Osteoblast (primary cell): ENCODE measurements around the gene MGAT4C. TPM values are rescaled to one million over a fixed set of nuclear protein-coding genes. Genes with fewer than 3 reads are reported as not detected.

Experiments
- DNase-seq: peaks from one replicate; pipeline ENCODE4 v3.0.0; 2011; ENCODE audit warnings: low spot score, mixed read lengths; ENCODE audit not compliant: insufficient read length; ENCODE audit errors: missing footprints
- H2AFZ ChIP-seq: 2 replicates; pipeline ENCODE4 v1.6.0; 2011; ENCODE audit warnings: mild to moderate bottlenecking, low read length
- H3K27ac ChIP-seq: 2 replicates; pipeline ENCODE4 v1.5.1; 2011; ENCODE audit warnings: mild to moderate bottlenecking, low read depth, low read length, moderate library complexity
- H3K27me3 ChIP-seq: 2 replicates; pipeline ENCODE4 v1.6.0; 2012; ENCODE audit warnings: mild to moderate bottlenecking, control low read depth, inconsistent platforms, low read length, moderate library complexity; ENCODE audit not compliant: insufficient read depth
- H3K36me3 ChIP-seq: 2 replicates; pipeline ENCODE4 v1.5.1; 2011; ENCODE audit warnings: mild to moderate bottlenecking, low read length, control low read depth, moderate library complexity; ENCODE audit not compliant: insufficient read depth
- H3K4me1 ChIP-seq: 2 replicates; pipeline ENCODE4 v1.5.1; 2011; ENCODE audit warnings: mild to moderate bottlenecking, low read length, control low read depth, moderate library complexity; ENCODE audit not compliant: insufficient read depth
- H3K4me2 ChIP-seq: 2 replicates; pipeline ENCODE4 v1.6.0; 2011; ENCODE audit warnings: mild to moderate bottlenecking, low read length; ENCODE audit not compliant: insufficient read depth
- H3K4me3 ChIP-seq: fragments of 200-600 bp; sonication (generic); 3 replicates; pipeline ENCODE4 v1.5.1; 2012; ENCODE audit warnings: mild to moderate bottlenecking, low read length, inconsistent platforms; ENCODE audit not compliant: insufficient read depth
- H3K79me2 ChIP-seq: 2 replicates; pipeline ENCODE4 v1.6.0; 2012; ENCODE audit warnings: mild to moderate bottlenecking, low read length, control low read depth, inconsistent platforms; ENCODE audit not compliant: insufficient read depth
- H3K9me3 ChIP-seq: 2 replicates; pipeline ENCODE4 v1.5.1; 2011; ENCODE audit warnings: low read depth, low read length, control low read depth
- H4K20me1 ChIP-seq: 2 replicates; pipeline ENCODE4 v1.6.0; 2012; ENCODE audit warnings: mild to moderate bottlenecking, low read length, control low read depth; ENCODE audit not compliant: insufficient read depth
- CTCF ChIP-seq: IDR thresholded peaks from 2 replicates; pipeline ENCODE4 v1.5.1; 2011; ENCODE audit warnings: mild to moderate bottlenecking, low read depth, low read length, moderate library complexity; ENCODE audit errors: extremely low read depth
- total RNA-seq: library from RNA; depleted of rRNA; stranded (reverse); fragments of >200 nt; gene quantifications from 2 replicates; pipeline ENCODE4 v1.2.3, GENCODE V29; 2012

MGAT4C gene
- total RNA-seq, 1 donor: not detected

- H3K27ac ChIP-seq: no peak overlapping the region
- no peak overlapping the region for H3K4me3 ChIP-seq
- no peak overlapping the region for H3K4me2 ChIP-seq
- no peaks in the 10 kb centered on the region for H3K79me2 ChIP-seq
- no peaks in the 10 kb centered on the region for H3K36me3 ChIP-seq
- H4K20me1 ChIP-seq: no peaks in the 10 kb centered on the region
- H3K4me1 ChIP-seq: no peaks in the 10 kb centered on the region
- no peak for TF ChIP-seq CTCF
- H2AFZ ChIP-seq: no peak overlapping the region
- H3K9me3 ChIP-seq: no peaks in the 10 kb centered on the region
- no peaks in the 10 kb centered on the region for H3K27me3 ChIP-seq
- no peak for DNase-seq
Measured at GRCh38 chr12:86260183-86260582, 4.0 kb upstream of the MGAT4C start.

- no peak for DNase-seq
- H3K27ac ChIP-seq: no peak overlapping the region
- no peaks in the 10 kb centered on the region for H3K36me3 ChIP-seq
- H3K4me1 ChIP-seq: no peaks in the 10 kb centered on the region
- H3K4me2 ChIP-seq: no peak overlapping the region
- no peak for TF ChIP-seq CTCF
- no peak overlapping the region for H2AFZ ChIP-seq
- H3K27me3 ChIP-seq: no peaks in the 10 kb centered on the region
- no peaks in the 10 kb centered on the region for H4K20me1 ChIP-seq
- no peaks in the 10 kb centered on the region for H3K79me2 ChIP-seq
- no peaks in the 10 kb centered on the region for H3K9me3 ChIP-seq
- no peak overlapping the region for H3K4me3 ChIP-seq
Measured at GRCh38 chr12:86257134-86257533, 943 bp upstream of the MGAT4C start.

- H3K4me1 ChIP-seq: peaks cover 2% of the 10 kb centered on the region
- TF ChIP-seq CTCF: no peak
- no peaks in the 10 kb centered on the region for H3K79me2 ChIP-seq
- no peak overlapping the region for H3K27ac ChIP-seq
- no peaks in the 10 kb centered on the region for H4K20me1 ChIP-seq
- no peak for DNase-seq
- no peak overlapping the region for H3K4me2 ChIP-seq
- no peaks in the 10 kb centered on the region for H3K9me3 ChIP-seq
- no peaks in the 10 kb centered on the region for H3K36me3 ChIP-seq
- no peak overlapping the region for H3K4me3 ChIP-seq
- no peak overlapping the region for H2AFZ ChIP-seq
- H3K27me3 ChIP-seq: no peaks in the 10 kb centered on the region
Measured at GRCh38 chr12:86254399-86255107, 1.6 kb downstream of the MGAT4C start.

- Histone ChIP-seq H3K79me2 (no peaks in the 10 kb centered on the region), H4K20me1 (no peaks in the 10 kb centered on the region), H3K9me3 (no peaks in the 10 kb centered on the region), H3K36me3 (no peaks in the 10 kb centered on the region), H3K4me3 (no peak overlapping the region), H3K4me1 (peaks cover 2% of the 10 kb centered on the region), H2AFZ (no peak overlapping the region), H3K27me3 (no peaks in the 10 kb centered on the region), H3K4me2 (no peak overlapping the region), H3K27ac (no peak overlapping the region)
- DNase-seq: no peak
- no peak for TF ChIP-seq CTCF
Measured at GRCh38 chr12:86249851-86250250, 6.3 kb downstream of the MGAT4C start.
